ENCODE data around the gene TMEM229B. TPM values are rescaled to one million over a fixed set of nuclear protein-coding genes. Genes with fewer than 3 reads are reported as not detected.

TMEM229B gene
- total RNA-seq, 1 experiment from 2014 or later, result 0.71 TPM

GRCh38 chr14:67459336-67459735, 29.2 kb downstream of the TMEM229B start:
- no TSS peak for BruUV-seq (replicated peaks)
- no peaks in the 10 kb centered on the region for H4K20me1 ChIP-seq (ENCODE audit: insufficient read depth)
- TF ChIP-seq ZBTB33 (IDR thresholded peaks at IDR 0.05; ENCODE audit: extremely low read depth, insufficient replicate concordance, low read length) (no peak), EGR1 (IDR thresholded peaks at IDR 0.05; ENCODE audit: low read depth) (no peak), EZH2 (IDR thresholded peaks at IDR 0.05) (no peak), RAD21 (IDR thresholded peaks at IDR 0.05; ENCODE audit: low read depth) (no peak), REST (IDR thresholded peaks at IDR 0.05; ENCODE audit: low read depth) (no peak), CTCF (IDR thresholded peaks at IDR 0.05 in 2 of 3, conservative IDR thresholded peaks at IDR 0.05 in 1 of 3; ENCODE audit: borderline replicate concordance in 1 of 3, insufficient read depth in 1 of 3, low read depth in 2 of 3, low read length in 2 of 3) (no peak), CBX3 (IDR thresholded peaks at IDR 0.05; ENCODE audit: low read depth) (no peak), SIN3A (IDR thresholded peaks at IDR 0.05; ENCODE audit: low read depth) (no peak), ATF3 (IDR thresholded peaks at IDR 0.05) (no peak), EZH2phosphoT487 (IDR thresholded peaks at IDR 0.05; ENCODE audit: borderline replicate concordance) (no peak), SRF (IDR thresholded peaks at IDR 0.05; ENCODE audit: low read depth) (no peak), ZNF274 (IDR thresholded peaks at IDR 0.05; ENCODE audit: low read depth, low read length) (no peak), SP1 (IDR thresholded peaks at IDR 0.05; ENCODE audit: low read depth) (no peak)
- no peaks in the 10 kb centered on the region for H3K9me3 ChIP-seq (ENCODE audit: control insufficient read depth in 1 of 2, insufficient read depth in 1 of 2, low read depth in 1 of 2, low read length in 2 of 2)
- no peaks in the 10 kb centered on the region for H3K4me1 ChIP-seq (ENCODE audit: control insufficient read depth in 1 of 2, insufficient read depth in 2 of 2, low read length in 2 of 2)
- POLR2A ChIA-PET, result no interaction called here
- H2AFZ ChIP-seq (ENCODE audit: low read depth, low read length, poor library complexity, severe bottlenecking), result no peak overlapping the region
- H3K9me2 ChIP-seq (ENCODE audit: insufficient read depth), result no peaks in the 10 kb centered on the region
- H3K9ac ChIP-seq (ENCODE audit: low read length), result no peak overlapping the region
- no peak for DNase-seq (ENCODE audit: low read depth, low spot score)
- no peak overlapping the region for H3K27ac ChIP-seq (ENCODE audit: low read depth, low read length)
- H3K4me3 ChIP-seq (replicated peaks in 1 of 2; ENCODE audit: low read depth in 1 of 2, low read length in 2 of 2), result no peak overlapping the region
- no peak overlapping the region for H3K4me2 ChIP-seq (ENCODE audit: low read length)
- no peaks in the 10 kb centered on the region for H3K79me2 ChIP-seq (ENCODE audit: insufficient read depth, low read length)
- no peak for ATAC-seq
- RAD21 ChIA-PET (ENCODE audit: low non-redundant PET in 1 of 2, low total read pairs in 2 of 2, uncharacterized antibody in 2 of 2, unreplicated experiment in 2 of 2), result no interaction called here
- H3K36me3 ChIP-seq (ENCODE audit: control insufficient read depth in 1 of 2, insufficient read depth in 2 of 2, low read length in 2 of 2), result no peaks in the 10 kb centered on the region
- intact Hi-C loops (cut with micrococcal nuclease), result no loop called here
- CTCF ChIA-PET, result interaction anchor here (2.1 kb wide), 1 partner anchor 32 kb away, joined by 4 read pairs; no protein-coding TSS in a partner anchor
- H3K27me3 ChIP-seq (ENCODE audit: insufficient read depth, low read length), result peaks cover 5% of the 10 kb centered on the region; the same call in 1 of the 2 replicates

All from HCT116 (cell line).